Endodermal cell (in vitro differentiated cells): ENCODE results near the gene ZNF546. TPM values are rescaled to one million over a fixed set of nuclear protein-coding genes. Genes with fewer than 3 reads are reported as not detected.

ENCODE experiments used
- DNase-seq: peaks from one replicate; pipeline ENCODE4 v3.0.0-alpha.2; 2017
- H3K27ac ChIP-seq: 2 replicates; pipeline ENCODE4 v1.5.1; 2013; ENCODE audit warnings: mild to moderate bottlenecking, low read depth, low read length, moderate library complexity
- H3K27me3 ChIP-seq: 2 replicates; pipeline ENCODE4 v1.6.1; 2013; ENCODE audit warnings: mild to moderate bottlenecking, low read length, moderate library complexity; ENCODE audit not compliant: insufficient read depth, control insufficient read depth, poor library complexity, severe bottlenecking
- H3K36me3 ChIP-seq: 2 replicates; pipeline ENCODE4 v1.7.0; 2013; ENCODE audit warnings: mild to moderate bottlenecking, low read length, moderate library complexity; ENCODE audit not compliant: control insufficient read depth, insufficient read depth
- H3K4me1 ChIP-seq: one replicate; pipeline ENCODE4 v1.7.0; 2013; ENCODE audit warnings: low read length; ENCODE audit not compliant: control insufficient read depth, insufficient read depth
- H3K4me3 ChIP-seq: 2 replicates; pipeline ENCODE4 v1.5.1; 2013; ENCODE audit warnings: mild to moderate bottlenecking, low read length, moderate library complexity
- H3K9ac ChIP-seq: 2 replicates; pipeline ENCODE4 v1.6.1; 2013; ENCODE audit warnings: mild to moderate bottlenecking, low read length, moderate library complexity; ENCODE audit not compliant: poor library complexity, severe bottlenecking; ENCODE audit errors: extremely low read depth
- H3K9me3 ChIP-seq: 2 replicates; pipeline ENCODE4 v1.6.1; 2013; ENCODE audit warnings: mild to moderate bottlenecking, low read length, moderate library complexity; ENCODE audit not compliant: control insufficient read depth
- H3K27ac Mint-ChIP-seq: 2 replicates; pipeline ENCODE4 v1.8.0; 2020; ENCODE audit warnings: mixed read lengths
- H3K27me3 Mint-ChIP-seq: 2 replicates; pipeline ENCODE4 v1.8.0; 2021; ENCODE audit warnings: mild to moderate bottlenecking, mixed read lengths; ENCODE audit not compliant: insufficient read depth
- H3K36me3 Mint-ChIP-seq: 2 replicates; pipeline ENCODE4 v1.8.0; 2020; ENCODE audit warnings: low read depth, mixed read lengths
- H3K4me1 Mint-ChIP-seq: 2 replicates; pipeline ENCODE4 v1.8.0; 2020; ENCODE audit warnings: mixed read lengths
- H3K4me3 Mint-ChIP-seq: 2 replicates; pipeline ENCODE4 v1.8.0; 2020; ENCODE audit warnings: mild to moderate bottlenecking, moderate library complexity, mixed read lengths
- H3K9me3 Mint-ChIP-seq: 2 replicates; pipeline ENCODE4 v1.8.0; 2020; ENCODE audit warnings: mild to moderate bottlenecking, mixed read lengths
- CTCF ChIP-seq: fragments of 200-600 bp; sonication (generic); conservative IDR thresholded peaks from 2 replicates; pipeline ENCODE4 v1.5.0; 2021; ENCODE audit warnings: antibody characterized with exemption, mild to moderate bottlenecking
- WGBS, 2 experiments: methylation state at CpG; one replicate each; pipeline versions ENCODE4 v1.1.5 to v1.1.7; 2013; ENCODE audit warnings: missing lambda C conversion rate in 2 of 2, mixed read lengths in 1 of 2; ENCODE audit not compliant: insufficient coverage in 1 of 2, insufficient read length in 1 of 2; 5-methylcytosine and 5-hydroxymethylcytosine counted together
- total RNA-seq, 2 donors: library from RNA; stranded (reverse); fragmentation: NEBNext Ultra II Directional in 1 of 2; extraction: Animal tissue kit (Norgen Biotek cat#: 25700) in 1 of 2; gene quantifications; 2 replicates in 1 of 2; 3 replicates in 1 of 2; pipeline ENCODE4 v1.2.1, GENCODE V29; 2021

Gene ZNF546
- total RNA-seq, 2 donors from 2014 or later, result 2.5 to 4.6 TPM

- Histone ChIP-seq H3K27ac (no peak overlapping the region), H3K9me3 (no peaks in the 10 kb centered on the region), H3K4me3 (no peak overlapping the region), H3K36me3 (peaks cover 57% of the 10 kb centered on the region), H3K4me1 (no peaks in the 10 kb centered on the region), H3K27me3 (no peaks in the 10 kb centered on the region), H3K9ac (no peak overlapping the region)
- no peak overlapping the region for H3K27ac Mint-ChIP-seq
- H3K4me1 Mint-ChIP-seq, result peaks cover 12% of the 10 kb centered on the region
- H3K9me3 Mint-ChIP-seq, result no peaks in the 10 kb centered on the region
- TF ChIP-seq CTCF, result no peak
- DNase-seq, result no peak
- H3K27me3 Mint-ChIP-seq, result no peaks in the 10 kb centered on the region
- H3K4me3 Mint-ChIP-seq, result no peak overlapping the region
- WGBS, 2 experiments, result 96 to 98% methylated on average over 17 to 24 of the region's 24 CpGs
- H3K36me3 Mint-ChIP-seq, result peaks cover 73% of the 10 kb centered on the region
Observed at GRCh38 chr19:39974377-39975155, 22.3 kb upstream of the ZNF546 start.

GRCh38 chr19:39982883-39983282 is 14.0 kb upstream of the ZNF546 start:
- Mint-ChIP-seq H3K27me3 (no peaks in the 10 kb centered on the region), H3K27ac (no peak overlapping the region), H3K4me1 (no peaks in the 10 kb centered on the region), H3K36me3 (peaks cover 69% of the 10 kb centered on the region), H3K9me3 (peaks cover 36% of the 10 kb centered on the region), H3K4me3 (no peak overlapping the region)
- WGBS, 2 experiments, result 83% methylated on average over 1 of the region's 1 CpG; no CpG with 5 or more reads in 1 of the 2 experiments
- H3K36me3 ChIP-seq, result peaks cover 55% of the 10 kb centered on the region
- no peak overlapping the region for H3K9ac ChIP-seq
- DNase-seq, result no peak
- no peak for TF ChIP-seq CTCF
- H3K27me3 ChIP-seq, result no peaks in the 10 kb centered on the region
- no peak overlapping the region for H3K27ac ChIP-seq
- peaks cover 48% of the 10 kb centered on the region for H3K9me3 ChIP-seq
- H3K4me3 ChIP-seq, result no peak overlapping the region
- H3K4me1 ChIP-seq, result no peaks in the 10 kb centered on the region

- no peak for DNase-seq
- no peak for TF ChIP-seq CTCF
- Mint-ChIP-seq H3K27me3 (no peaks in the 10 kb centered on the region), H3K4me1 (no peaks in the 10 kb centered on the region), H3K9me3 (peaks cover 42% of the 10 kb centered on the region), H3K4me3 (no peak overlapping the region), H3K36me3 (peaks cover 66% of the 10 kb centered on the region), H3K27ac (no peak overlapping the region)
- H3K9ac ChIP-seq, result no peak overlapping the region
- H3K4me3 ChIP-seq, result no peak overlapping the region
- no peak overlapping the region for H3K27ac ChIP-seq
- no peaks in the 10 kb centered on the region for H3K4me1 ChIP-seq
- H3K9me3 ChIP-seq, result peaks cover 51% of the 10 kb centered on the region
- H3K36me3 ChIP-seq, result peaks cover 48% of the 10 kb centered on the region
- WGBS, 2 experiments, result 83 to 91% methylated on average over 1 to 5 of the region's 5 CpGs
- H3K27me3 ChIP-seq, result no peaks in the 10 kb centered on the region
Observed at GRCh38 chr19:39983695-39984300, 13.1 kb upstream of the ZNF546 start.
